Progenitor cell of endocrine pancreas (in vitro differentiated cells): ENCODE results near the gene TEAD1. TPM values are rescaled to one million over a fixed set of nuclear protein-coding genes. Genes with fewer than 3 reads are reported as not detected.

Experiments used
- DNase-seq: peaks from one replicate; pipeline ENCODE4 v3.0.0; 2021; ENCODE audit warnings: low spot score; ENCODE audit not compliant: unreplicated experiment
- H3K27ac Mint-ChIP-seq: 2 replicates; pipeline ENCODE4 v1.8.0; 2021; ENCODE audit warnings: mild to moderate bottlenecking, moderate library complexity, mixed read lengths
- H3K27me3 Mint-ChIP-seq: 2 replicates; pipeline ENCODE4 v1.8.0; 2021; ENCODE audit warnings: mixed read lengths
- H3K36me3 Mint-ChIP-seq: 2 replicates; pipeline ENCODE4 v1.8.0; 2022; ENCODE audit warnings: mixed read lengths; ENCODE audit not compliant: insufficient read depth
- H3K4me1 Mint-ChIP-seq: 2 replicates; pipeline ENCODE4 v1.8.0; 2021; ENCODE audit warnings: low read depth, mixed read lengths
- H3K4me3 Mint-ChIP-seq: 2 replicates; pipeline ENCODE4 v1.8.0; 2021; ENCODE audit warnings: low read depth, mild to moderate bottlenecking, moderate library complexity, mixed read lengths
- H3K9me3 Mint-ChIP-seq: 2 replicates; pipeline ENCODE4 v1.8.0; 2021; ENCODE audit warnings: low read depth, mixed read lengths
- CTCF ChIP-seq: fragments of 200-600 bp; sonication (generic); IDR thresholded peaks from one replicate; pipeline ENCODE4 v1.5.0; 2021; ENCODE audit warnings: antibody characterized with exemption, mild to moderate bottlenecking; ENCODE audit not compliant: unreplicated experiment
- total RNA-seq: library from RNA; stranded (reverse); gene quantifications from 2 replicates; pipeline ENCODE4 v1.2.1, GENCODE V29; 2021

TEAD1 gene
- total RNA-seq, 1 donor from 2014 or later, result 92.4 TPM

- DNase-seq, result no peak
- peaks cover 5% of the 10 kb centered on the region for H3K4me1 Mint-ChIP-seq
- peaks cover 3% of the 10 kb centered on the region for H3K9me3 Mint-ChIP-seq
- TF ChIP-seq CTCF, result no peak
- H3K36me3 Mint-ChIP-seq, result no peaks in the 10 kb centered on the region
- no peak overlapping the region for H3K4me3 Mint-ChIP-seq
- H3K27ac Mint-ChIP-seq, result no peak overlapping the region
- H3K27me3 Mint-ChIP-seq, result no peaks in the 10 kb centered on the region
Measured at GRCh38 chr11:12973528-12974181, 299.4 kb downstream of the TEAD1 start.

GRCh38 chr11:12975195-12975594 is 301.0 kb downstream of the TEAD1 start:
- no peak for TF ChIP-seq CTCF
- peaks cover 3% of the 10 kb centered on the region for H3K9me3 Mint-ChIP-seq
- peaks cover 11% of the 10 kb centered on the region for H3K4me1 Mint-ChIP-seq
- no peak for DNase-seq
- no peak overlapping the region for H3K27ac Mint-ChIP-seq
- H3K27me3 Mint-ChIP-seq, result no peaks in the 10 kb centered on the region
- no peaks in the 10 kb centered on the region for H3K36me3 Mint-ChIP-seq
- H3K4me3 Mint-ChIP-seq, result no peak overlapping the region

GRCh38 chr11:12979928-12980689 is 305.9 kb downstream of the TEAD1 start:
- Mint-ChIP-seq H3K27me3 (no peaks in the 10 kb centered on the region), H3K9me3 (no peaks in the 10 kb centered on the region), H3K36me3 (no peaks in the 10 kb centered on the region), H3K4me3 (no peak overlapping the region), H3K27ac (peak overlapping the region; percentile 54), H3K4me1 (peaks cover 27% of the 10 kb centered on the region)
- no peak for DNase-seq
- no peak for TF ChIP-seq CTCF

- no peak overlapping the region for H3K27ac Mint-ChIP-seq
- TF ChIP-seq CTCF, result no peak
Measured at GRCh38 chr11:12981676-12982522, 307.7 kb downstream of the TEAD1 start.

GRCh38 chr11:12983336-12983735 is 309.1 kb downstream of the TEAD1 start:
- no peaks in the 10 kb centered on the region for H3K27me3 Mint-ChIP-seq
- no peaks in the 10 kb centered on the region for H3K36me3 Mint-ChIP-seq
- DNase-seq, result no peak
- peak overlapping the region; percentile 38 for H3K27ac Mint-ChIP-seq
- TF ChIP-seq CTCF, result no peak
- no peaks in the 10 kb centered on the region for H3K9me3 Mint-ChIP-seq
- H3K4me3 Mint-ChIP-seq, result no peak overlapping the region
- peaks cover 25% of the 10 kb centered on the region for H3K4me1 Mint-ChIP-seq

More at GRCh38 chr11:12981676-12982522, 307.7 kb downstream of the TEAD1 start:
- Mint-ChIP-seq H3K27me3 (no peaks in the 10 kb centered on the region), H3K4me3 (no peak overlapping the region), H3K4me1 (peaks cover 27% of the 10 kb centered on the region), H3K36me3 (no peaks in the 10 kb centered on the region), H3K9me3 (no peaks in the 10 kb centered on the region)
- DNase-seq, result no peak
